HG03439 (cell line): ENCODE results near the gene FLNB.

Source experiments
- ATAC-seq: cut with Tn5 transposase; IDR thresholded peaks from one replicate; pipeline ENCODE4 v1.9.1; 2021; ENCODE audit warnings: mild to moderate bottlenecking, moderate library complexity; ENCODE audit not compliant: unreplicated experiment

FLNB gene

DNA sequence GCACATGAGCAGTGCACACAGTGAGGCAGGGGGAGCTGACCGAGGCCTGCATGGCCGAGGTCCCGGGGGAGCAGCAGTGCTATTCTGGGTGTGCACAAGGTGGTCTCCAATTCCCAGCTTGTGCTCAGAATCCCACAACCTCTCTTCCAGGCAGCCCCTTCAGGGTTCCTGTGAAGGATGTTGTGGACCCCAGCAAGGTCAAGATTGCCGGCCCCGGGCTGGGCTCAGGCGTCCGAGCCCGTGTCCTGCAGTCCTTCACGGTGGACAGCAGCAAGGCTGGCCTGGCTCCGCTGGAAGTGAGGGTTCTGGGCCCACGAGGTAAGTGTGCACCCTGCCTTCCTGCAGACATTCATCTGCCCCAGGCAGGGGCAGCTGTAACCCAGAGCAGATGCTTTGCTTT is 122.4 kb downstream of the FLNB start:
- no peak for ATAC-seq

DNA sequence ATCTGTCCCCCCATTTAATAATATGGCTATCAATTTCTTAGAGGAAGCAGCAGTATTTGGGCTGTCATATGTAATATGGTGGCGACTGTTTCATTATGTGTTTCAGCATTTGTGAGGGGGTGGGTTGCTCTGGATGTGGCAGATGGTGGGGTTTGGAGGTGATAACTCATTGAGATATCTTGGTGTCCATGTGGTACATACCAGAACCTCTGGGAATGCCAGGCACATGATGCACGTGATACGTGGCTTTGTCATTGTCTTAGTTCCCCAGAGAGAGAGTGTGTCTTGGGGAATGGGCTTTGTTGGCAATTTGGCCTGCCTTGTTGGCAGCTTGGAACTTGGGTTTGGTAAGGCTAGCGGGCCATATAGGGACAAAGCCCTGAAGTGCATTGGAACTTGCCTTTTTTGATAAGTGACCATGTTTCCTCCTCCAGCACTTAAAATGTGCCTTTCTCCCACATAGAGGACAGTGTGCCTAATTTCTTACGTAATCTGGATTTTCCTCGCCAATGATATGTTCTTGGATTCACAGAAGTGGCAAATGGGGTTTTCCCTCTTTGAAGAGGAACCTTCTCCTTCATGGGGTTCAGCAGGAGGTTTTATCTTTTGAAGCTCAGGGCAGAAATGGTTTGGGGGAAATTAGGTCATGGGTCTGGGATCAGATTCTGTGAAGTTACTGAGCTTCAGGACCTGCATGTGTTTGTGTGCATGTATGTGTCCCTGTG is 123.0 kb downstream of the FLNB start:
- ATAC-seq, result no peak

DNA sequence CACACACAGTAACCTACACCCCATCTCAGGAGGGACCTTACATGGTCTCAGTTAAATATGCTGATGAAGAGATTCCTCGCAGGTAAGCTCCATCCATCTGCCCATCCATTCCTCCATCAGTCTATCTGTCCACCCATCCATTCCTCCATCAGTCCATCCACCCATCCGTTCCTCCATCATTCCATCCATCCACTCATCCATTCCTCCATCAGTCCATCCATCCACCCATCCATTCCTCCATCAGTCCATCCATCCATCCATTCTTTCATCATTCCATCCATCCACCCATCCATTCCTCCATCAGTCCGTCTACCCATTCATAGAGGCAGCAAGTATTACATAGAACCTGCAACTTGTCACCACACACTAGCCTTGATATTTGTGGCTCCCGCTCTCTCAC is 124.6 kb downstream of the FLNB start:
- ATAC-seq, result no peak

DNA sequence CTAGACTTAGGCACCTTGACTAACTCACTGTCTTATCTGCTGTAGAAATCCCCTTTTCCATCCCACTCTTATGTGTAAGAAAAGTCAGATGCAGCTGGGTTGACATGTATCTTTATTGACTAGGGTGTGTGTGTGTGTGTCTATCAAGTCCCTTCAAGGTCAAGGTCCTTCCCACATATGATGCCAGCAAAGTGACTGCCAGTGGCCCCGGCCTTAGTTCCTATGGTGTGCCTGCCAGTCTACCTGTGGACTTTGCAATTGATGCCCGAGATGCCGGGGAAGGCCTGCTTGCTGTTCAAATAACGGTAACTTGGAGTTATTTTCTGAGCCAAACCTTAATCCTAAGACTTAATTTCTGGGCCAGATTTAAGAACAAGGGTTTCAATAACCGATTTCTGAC is 126.2 kb downstream of the FLNB start:
- ATAC-seq, result no peak

DNA sequence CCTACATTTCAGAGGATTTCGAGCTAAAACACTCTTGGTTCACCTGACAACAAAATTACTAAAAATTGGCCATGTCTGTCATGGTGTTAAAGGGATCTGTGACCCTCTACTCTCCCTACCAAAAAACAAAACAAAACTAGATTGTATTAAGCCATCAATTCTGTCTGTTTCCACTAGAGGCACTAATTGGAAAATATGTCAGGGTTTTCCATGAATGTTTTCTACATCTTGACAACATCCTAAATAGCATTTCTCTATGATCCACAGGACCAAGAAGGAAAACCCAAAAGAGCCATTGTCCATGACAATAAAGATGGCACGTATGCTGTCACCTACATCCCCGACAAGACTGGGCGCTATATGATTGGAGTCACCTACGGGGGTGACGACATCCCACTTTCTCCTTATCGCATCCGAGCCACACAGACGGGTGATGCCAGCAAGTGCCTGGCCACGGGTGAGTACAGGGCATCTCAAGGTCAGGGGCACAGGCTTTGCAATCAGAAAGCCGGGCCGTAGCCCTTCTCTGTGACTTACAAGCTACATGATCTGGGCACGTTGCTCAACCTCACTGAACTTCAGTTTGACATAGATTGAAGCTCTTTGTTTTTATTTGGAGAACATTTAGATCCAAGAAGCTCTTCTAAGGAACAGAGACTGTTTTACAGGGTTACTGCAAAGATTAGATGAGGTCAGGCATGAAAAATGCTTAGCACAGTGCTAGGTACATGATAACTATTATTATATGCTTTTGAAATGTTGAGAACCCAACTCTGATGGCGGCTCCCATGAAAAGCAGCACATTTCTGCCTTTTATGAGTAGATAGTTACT is 127.7 kb downstream of the FLNB start:
- ATAC-seq, result no peak

DNA sequence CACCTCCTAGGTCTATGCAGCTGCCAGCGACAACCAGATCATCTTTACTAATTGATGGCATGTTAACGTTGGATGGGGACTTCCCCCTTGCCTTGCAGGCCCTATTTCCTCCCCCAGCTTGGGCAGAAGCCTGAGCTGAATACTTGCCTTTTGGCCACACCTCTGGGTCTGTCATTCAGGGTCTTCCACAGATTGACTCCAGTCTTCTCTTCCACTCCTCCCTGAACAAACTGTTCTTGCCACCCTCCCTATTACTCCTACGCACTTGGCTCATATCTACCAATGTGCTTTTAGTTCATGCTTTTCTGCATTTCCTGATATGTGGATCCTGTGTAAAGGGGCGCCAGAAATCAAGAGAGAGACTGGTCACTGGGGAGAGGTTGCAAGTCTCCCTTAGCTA is 129.1 kb downstream of the FLNB start:
- no peak for ATAC-seq

DNA sequence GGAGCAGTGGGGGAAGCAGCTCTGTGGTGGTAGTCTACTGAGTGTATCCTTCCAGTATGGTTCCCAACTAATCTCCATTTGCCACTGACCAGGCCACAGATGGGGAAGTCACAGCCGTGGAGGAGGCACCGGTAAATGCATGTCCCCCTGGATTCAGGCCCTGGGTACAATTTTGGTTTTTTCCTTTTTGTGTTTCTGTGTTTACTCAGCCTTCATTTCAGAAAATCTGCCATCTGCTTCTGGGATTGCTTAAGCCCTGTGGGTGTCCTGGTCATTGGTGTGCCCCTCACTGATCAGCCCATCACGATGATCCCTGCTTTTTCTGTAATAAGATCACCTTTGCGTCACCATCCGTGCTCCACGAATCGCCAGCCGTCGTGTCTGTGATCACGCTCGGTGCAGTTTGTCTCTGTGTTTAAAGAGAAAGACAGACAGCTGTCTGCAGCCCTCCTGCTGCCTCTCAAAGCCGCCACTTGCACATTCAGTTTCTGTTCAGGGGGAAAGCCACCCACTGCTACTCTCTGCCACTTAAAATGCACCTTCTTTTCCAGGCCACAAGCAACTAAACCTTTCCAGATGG is 133.6 kb downstream of the FLNB start:
- ATAC-seq, result no peak

DNA sequence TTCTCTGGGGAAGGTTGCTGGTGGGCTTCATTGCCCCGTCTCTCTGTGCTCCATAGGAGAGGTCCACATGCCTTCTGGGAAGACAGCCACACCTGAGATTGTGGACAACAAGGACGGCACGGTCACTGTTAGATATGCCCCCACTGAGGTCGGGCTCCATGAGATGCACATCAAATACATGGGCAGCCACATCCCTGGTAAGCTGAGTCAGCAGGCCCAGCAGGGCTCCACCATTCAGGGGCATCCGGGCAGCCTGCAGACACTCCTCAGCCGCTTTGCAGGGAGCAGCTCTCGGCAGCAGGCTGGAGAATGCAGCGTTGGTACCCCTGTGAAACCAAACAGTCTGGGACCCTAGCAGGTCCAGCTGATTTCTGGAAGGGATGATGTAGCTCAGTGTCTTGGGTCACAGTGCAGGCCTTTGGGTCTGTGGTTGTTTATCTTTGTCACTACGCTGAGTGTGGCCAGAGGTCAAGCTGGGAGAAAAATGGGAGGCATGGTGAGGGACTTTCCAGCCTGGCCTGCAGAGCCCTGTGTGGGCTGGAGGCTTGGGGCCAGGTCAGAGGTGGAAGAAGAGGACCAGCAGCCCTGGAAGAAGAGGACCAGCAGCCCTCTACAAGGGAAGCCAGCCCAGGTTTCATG is 135.3 kb downstream of the FLNB start:
- no peak for ATAC-seq

DNA sequence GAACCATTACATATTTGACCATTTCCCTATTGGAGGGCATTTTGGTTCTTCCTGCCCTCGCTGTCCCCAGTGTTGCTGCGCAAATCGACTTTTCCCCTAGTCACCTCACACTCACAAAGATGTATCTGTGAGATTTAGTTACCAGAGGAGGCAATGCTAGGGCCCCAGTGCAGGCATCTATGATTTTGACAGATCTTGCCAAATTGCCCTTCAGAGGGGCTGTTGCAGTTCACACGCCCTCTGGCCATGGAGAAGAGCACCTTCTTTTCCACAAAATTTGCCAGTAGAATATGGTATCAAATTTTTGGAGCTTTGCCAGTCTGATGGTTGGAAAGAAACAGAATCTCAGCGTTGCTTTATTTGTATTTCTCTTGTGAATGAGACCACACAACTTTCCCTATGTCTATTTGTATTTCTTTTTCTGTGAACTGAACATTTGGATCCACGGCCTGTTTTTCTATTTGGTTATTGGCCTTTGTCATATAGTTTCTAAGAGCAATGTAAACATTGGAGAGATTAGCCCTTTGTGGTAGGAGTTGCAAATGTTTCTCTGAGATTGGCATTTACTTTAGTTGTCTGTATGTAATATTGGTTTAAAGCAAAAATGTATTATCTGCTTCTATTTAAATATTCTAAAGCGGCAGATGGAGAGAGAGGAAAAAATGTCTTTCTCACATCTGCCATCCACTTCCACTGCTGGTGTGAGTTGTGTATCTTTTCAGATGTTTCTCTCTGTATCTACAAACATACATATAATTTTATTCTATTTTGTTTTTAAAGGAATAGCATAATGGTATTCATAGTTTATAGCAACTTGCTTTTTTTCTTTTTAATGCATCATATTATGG is 136.5 kb downstream of the FLNB start:
- ATAC-seq, result no peak

DNA sequence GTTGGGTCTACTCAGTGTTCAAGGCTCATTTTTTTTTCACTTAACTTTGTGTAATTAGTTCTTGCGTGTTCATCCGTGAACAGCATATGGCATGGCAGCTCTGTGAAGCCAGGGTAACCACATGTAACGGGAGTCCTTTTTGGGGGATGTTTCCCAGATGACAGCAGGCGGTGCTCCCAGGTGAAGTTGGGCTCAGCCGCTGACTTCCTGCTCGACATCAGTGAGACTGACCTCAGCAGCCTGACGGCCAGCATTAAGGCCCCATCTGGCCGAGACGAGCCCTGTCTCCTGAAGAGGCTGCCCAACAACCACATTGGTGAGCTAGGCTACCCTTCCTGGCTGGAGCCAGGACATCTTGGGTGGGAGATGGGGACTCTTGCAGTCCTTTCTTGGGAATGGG is 139.8 kb downstream of the FLNB start:
- no peak for ATAC-seq

DNA sequence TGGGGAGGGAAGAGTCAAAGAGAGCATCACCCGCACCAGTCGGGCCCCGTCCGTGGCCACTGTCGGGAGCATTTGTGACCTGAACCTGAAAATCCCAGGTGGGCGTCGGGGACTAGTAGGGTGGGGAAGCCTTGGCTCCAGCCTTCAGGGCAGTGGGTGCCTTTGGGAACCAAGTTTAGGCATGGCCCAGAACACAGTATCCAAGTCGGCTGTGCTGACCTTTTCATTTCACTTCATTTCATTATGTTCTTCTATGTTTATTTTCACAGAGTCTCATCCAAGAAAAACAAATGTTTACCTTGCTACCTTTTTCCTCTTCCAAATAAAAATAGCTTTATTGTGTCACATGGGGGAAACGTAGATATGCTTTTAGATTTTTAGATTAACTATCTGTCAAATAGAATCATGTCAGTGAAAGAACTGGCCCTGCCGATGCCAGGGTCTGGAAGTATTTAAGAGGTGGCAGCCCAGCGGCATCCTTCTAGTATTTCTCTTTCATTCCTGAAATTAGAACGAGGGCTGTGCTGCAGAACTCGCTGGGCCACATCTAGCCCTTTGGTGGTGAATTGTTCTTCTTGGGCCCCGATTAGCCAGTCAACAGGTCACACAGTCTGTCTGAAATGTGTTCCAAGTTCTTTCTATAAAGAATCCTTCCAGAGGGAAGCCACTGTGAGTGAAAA is 142.0 kb downstream of the FLNB start:
- ATAC-seq, result no peak

DNA sequence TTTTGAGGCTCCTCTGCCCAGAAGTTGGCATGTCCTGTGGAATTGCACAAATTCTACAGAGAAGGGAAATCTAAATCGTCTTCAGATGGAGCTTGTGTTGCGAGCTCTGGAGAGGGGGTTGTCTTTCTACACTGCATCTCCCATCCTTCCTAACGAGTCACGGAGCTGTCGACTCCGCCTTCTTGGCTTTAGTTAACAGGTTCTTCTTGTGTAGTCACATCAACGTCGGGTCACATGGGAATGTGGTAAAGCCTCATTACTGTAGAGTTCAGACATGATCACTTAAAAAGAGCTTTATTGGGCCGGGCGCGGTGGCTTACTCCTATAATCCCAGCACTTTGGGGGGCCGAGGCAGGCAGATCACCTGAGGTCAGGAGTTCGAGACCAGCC is 142.6 kb downstream of the FLNB start:
- ATAC-seq, result no peak

DNA sequence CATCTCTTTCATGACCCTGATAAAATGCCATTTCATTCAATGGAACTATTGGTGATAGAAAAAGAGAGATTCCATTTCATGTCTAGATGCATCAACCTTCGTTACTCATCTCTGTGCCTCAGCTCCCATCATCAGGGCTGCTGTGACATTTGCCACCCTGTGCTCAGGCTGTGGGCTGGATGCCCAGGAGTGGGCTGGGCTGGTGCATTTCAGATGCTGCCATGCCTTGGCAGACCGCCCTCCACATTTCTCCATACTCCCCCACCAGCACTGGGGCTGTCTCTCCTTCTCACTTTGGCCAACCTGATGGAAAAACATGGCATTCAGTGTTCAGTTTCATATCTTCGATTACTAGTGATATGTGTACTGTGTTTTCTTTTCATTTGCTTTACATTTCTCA is 143.4 kb downstream of the FLNB start:
- no peak for ATAC-seq

DNA sequence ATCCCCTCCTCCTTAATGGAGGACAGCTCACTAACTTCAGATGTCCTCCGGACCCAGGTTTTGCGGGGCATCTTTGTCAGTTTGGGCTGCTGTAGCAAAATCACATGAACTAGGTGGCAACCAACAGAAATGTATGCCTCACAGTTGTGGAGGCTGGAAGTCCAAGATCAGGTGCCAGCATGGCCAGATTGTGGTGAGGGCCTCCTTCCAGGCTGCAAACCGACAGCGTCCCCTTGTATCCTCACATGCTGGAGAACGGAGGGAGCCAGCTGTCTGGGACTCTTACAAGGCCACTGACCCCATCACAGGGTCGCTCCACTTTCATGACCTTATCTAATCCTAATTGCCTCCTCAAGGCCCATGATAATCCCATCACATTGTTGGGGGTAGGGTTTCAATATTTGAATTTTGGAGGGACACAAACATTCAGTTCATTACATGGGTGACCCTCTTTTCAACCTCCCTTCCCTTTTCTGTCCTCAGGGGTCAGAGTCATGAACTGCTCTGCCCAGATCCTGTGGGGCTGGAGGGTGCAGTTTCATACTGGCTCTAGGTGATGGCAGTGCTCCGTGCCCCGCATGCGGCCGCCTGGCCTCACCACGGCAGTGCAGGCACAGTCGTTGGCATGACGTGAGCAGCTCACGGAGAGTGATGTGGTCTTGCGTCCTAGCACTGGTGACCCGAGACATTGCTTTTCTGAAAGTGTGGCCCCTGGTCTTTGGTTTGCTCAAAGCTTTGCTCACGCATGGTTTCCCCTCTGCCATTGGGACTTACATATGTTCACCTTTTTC is 144.2 kb downstream of the FLNB start:
- ATAC-seq, result no peak

DNA sequence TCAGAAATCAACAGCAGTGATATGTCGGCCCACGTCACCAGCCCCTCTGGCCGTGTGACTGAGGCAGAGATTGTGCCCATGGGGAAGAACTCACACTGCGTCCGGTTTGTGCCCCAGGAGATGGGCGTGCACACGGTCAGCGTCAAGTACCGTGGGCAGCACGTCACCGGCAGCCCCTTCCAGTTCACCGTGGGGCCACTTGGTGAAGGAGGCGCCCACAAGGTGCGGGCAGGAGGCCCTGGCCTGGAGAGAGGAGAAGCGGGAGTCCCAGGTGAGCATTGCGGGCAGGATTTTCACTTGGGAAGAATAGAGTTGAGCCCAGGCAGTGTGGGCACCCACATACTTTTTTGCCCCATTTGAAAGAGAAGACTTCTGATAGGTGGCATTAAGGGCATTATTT is 145.1 kb downstream of the FLNB start:
- no peak for ATAC-seq

DNA sequence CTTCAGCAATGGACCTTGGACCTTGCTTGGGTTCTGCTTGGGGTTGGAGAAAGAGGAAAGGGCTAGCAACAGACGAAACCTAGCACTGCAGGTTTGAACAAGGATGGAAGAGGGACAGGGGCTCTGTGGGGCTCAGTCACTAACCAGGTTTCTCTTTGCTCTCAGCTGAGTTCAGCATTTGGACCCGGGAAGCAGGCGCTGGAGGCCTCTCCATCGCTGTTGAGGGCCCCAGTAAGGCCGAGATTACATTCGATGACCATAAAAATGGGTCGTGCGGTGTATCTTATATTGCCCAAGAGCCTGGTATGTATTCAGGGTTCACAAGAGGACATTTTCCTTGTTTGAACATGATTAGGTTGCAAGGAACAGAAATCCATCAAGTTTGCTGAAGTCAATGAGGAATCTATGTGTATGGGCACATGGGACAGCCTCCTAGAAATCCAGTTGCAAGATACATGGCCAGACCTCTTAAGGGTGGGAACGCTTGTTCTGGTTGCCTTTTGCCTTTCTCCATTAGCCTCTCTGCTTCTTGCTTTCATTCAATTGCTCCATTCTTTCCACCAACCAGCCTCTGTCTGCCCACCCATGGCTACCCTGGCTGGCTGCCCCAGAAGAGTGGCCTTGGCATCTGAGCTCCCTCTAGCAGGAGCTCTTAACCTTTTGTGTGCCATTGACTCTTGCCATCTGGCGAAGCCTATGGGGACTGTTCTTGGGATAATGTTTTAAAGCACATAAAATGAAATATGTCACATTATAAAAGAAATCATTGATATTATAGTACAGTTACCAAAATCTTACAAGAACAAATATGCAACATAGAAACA is 146.6 kb downstream of the FLNB start:
- no peak for ATAC-seq

DNA sequence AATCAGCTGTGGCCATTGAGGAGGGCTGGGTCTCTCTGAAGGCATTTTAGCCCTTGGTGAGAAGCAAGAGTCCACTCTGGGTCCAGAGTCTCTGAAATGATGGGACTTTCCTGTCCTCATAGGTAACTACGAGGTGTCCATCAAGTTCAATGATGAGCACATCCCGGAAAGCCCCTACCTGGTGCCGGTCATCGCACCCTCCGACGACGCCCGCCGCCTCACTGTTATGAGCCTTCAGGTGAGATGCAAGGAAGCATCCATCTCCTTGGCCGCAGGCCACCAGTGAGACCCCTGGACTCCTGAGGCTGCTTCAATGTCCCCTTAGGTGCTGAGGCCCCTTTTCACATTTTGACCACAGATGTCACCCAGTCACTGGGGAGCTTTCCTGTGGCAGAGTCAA is 147.6 kb downstream of the FLNB start:
- ATAC-seq, result no peak

DNA sequence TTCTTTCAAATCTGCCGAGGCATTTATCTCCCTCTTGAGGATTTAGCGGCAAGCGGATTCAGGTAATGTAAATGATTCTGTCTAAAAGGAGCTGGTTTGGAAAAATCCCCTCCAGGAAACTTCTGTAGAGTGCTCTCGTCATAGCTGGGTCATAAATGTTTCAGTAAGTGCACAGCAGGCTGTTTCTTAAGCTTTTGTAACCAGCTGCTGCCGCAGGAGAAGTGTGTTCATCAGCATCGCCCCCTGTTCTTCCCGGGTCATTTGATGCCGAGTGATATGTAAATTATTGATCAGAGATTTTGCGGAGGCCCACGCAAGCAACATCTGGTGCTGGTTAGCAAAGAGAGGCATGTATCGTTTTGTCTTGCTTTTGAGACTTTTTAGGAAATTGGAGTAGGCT is 149.5 kb downstream of the FLNB start:
- no peak for ATAC-seq
